Measurements from ENCODE around the gene RPL13. TPM values are rescaled to one million over a fixed set of nuclear protein-coding genes. Genes with fewer than 3 reads are reported as not detected.

Gene RPL13
- total and polyA plus RNA-seq, 2 of the 8 experiments (the other 6 are each of a cell fraction or from before 2014, with no cell fraction given), result 2,162 to 7,384 TPM

- TF ChIP-seq TCF12 (IDR thresholded peaks at IDR 0.05; ENCODE audit: low read depth, low read length) (no peak), PHF8 (conservative IDR thresholded peaks at IDR 0.05; ENCODE audit: low read depth, low read length) (no peak)
These were observed 15.0 kb downstream of the RPL13 start, which contains the start of gene CPNE7 (continued) for GRCh38 chr16:89575247-89576152.

Data from H1 (cell line).